Muscle layer of duodenum (tissue), 2 donors: Measurements from ENCODE around the gene CHD9NB.

ENCODE experiments used
- H3K27ac ChIP-seq: one replicate; pipeline ENCODE4 v1.7.0; 2013; ENCODE audit warnings: mild to moderate bottlenecking, low read length
- H3K27me3 ChIP-seq: one replicate; pipeline ENCODE4 v1.7.0; 2013; ENCODE audit warnings: low read depth, mild to moderate bottlenecking, control low read depth, low read length
- H3K36me3 ChIP-seq, 2 donors: one replicate each; pipeline ENCODE4 v1.7.0; 2013; ENCODE audit warnings: low read length in 2 of 2, control low read depth in 1 of 2, mild to moderate bottlenecking in 1 of 2; ENCODE audit not compliant: insufficient read depth in 2 of 2, control insufficient read depth in 1 of 2
- H3K4me1 ChIP-seq, 2 donors: one replicate each; pipeline ENCODE4 v1.7.0; 2013; ENCODE audit warnings: low read length in 2 of 2, mild to moderate bottlenecking in 2 of 2, control low read depth in 1 of 2, moderate library complexity in 1 of 2; ENCODE audit not compliant: insufficient read depth in 2 of 2, control insufficient read depth in 1 of 2
- H3K4me3 ChIP-seq, 2 donors: one replicate each; pipeline ENCODE4 v1.7.0; 2013; ENCODE audit warnings: low read length in 2 of 2, low read depth in 1 of 2, mild to moderate bottlenecking in 1 of 2
- H3K9me3 ChIP-seq, 2 donors: one replicate each; pipeline ENCODE4 v1.7.0; 2013; ENCODE audit warnings: low read length in 2 of 2, control low read depth in 1 of 2, mild to moderate bottlenecking in 1 of 2; ENCODE audit not compliant: control insufficient read depth in 1 of 2
- donor health status: healthy.

CHD9NB gene

GRCh38 chr16:53091466-53092211 is 38.9 kb upstream of the CHD9NB start:
- Histone ChIP-seq H3K36me3 (peaks cover 0 to 3% of the 10 kb centered on the region in 2 donors), H3K27me3 (no peaks in the 10 kb centered on the region), H3K27ac (peak overlapping the region; percentile 62), H3K9me3 (no peaks in the 10 kb centered on the region), H3K4me3 (peak overlapping the region in 1 of 2 donors; percentile 24), H3K4me1 (peaks cover 27 to 50% of the 10 kb centered on the region in 2 donors)

DNA sequence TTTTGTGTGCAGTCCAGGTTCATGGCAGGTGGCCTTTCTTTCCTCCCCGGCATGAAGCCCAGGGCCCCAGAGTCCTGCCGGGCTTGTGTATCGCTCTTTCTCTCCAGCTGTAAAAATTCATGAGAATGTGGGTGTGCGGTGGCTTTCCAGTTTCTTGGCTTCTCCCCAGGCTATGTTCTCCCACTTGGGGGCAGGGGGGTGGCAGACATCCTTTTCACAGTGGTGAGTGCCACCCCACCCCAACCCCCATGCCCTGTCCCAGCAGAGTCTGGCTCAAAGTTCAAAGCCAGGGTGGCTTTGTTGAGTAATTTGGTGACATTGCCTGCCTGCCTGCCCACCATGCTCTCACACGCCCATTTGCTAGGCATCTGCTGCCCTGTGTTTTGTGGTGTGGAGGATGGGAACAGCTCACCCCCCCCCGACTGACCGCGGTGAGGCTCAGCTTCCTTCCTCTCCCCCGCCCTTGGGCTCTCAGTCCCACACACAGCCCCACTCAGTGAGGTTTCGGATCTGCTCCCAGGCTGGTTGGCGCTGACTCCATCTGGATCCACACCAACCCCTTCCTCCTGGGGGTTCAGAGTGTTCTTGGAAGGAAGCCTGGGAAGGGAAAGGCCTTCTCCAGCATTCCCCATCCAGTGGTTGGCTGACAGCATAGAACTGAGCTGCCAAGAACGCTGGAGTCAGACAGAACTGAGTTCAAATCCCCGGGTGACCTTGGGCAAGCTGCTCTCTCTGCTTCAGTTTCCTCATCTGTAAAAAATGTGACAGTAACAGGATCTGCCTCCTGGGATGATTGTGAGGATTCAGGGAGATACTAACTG is 38.1 kb upstream of the CHD9NB start:
- H3K9me3 ChIP-seq = no peaks in the 10 kb centered on the region
- peak overlapping the region; percentile 62 for H3K27ac ChIP-seq
- H3K36me3 ChIP-seq = peaks cover 0 to 3% of the 10 kb centered on the region in 2 donors
- peaks cover 27 to 52% of the 10 kb centered on the region in 2 donors for H3K4me1 ChIP-seq
- H3K27me3 ChIP-seq = no peaks in the 10 kb centered on the region
- peak overlapping the region in 1 of 2 donors; percentile 24 for H3K4me3 ChIP-seq

- Histone ChIP-seq H3K4me1 (peaks cover 27 to 55% of the 10 kb centered on the region in 2 donors), H3K4me3 (peak overlapping the region in 1 of 2 donors; percentile 24), H3K36me3 (peaks cover 0 to 3% of the 10 kb centered on the region in 2 donors), H3K9me3 (no peaks in the 10 kb centered on the region), H3K27ac (peak overlapping the region; percentile 56), H3K27me3 (no peaks in the 10 kb centered on the region)
Observed at GRCh38 chr16:53090286-53090590, 37.5 kb upstream of the CHD9NB start.

DNA sequence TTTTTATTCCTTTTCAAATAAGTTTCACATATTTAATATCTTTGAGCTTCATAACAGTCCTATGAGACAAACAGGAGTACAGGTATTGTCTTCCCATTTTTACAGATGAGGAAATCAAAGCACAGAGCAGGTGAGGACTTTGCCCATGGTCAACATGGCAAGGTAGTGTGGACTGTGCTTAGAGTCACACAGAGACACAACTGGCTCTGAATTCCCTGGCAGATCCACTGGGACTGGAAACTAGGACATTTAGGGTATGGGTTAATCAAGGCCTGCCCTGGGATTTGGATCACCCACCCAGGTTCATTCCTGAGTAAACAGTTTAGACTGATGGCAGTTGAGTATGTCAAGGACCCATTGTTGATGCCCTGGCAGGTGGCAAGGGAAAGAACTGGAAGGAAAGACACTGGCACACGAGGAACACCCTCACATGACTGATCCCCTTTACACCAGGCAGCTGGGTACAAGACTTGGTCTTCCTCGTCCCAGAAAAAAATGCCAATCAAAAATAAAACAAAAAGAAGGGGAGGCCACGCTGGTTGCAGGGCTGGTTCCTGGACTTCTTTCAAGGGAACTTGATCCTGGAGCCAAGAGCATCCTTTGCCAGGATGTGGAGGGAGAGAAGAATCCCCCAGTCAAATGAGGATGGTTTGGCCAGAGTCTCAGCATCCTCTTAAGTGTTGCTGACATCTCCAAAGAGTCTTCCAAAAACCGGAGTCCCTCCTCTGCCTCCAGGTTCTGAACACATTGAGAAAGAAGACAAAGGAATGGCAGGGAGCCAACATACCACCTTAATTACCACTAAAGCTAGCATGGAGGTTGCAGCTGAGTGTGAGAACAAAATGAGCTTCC is 37.0 kb upstream of the CHD9NB start:
- H3K27ac ChIP-seq = peak overlapping the region; percentile 56
- peak overlapping the region in 1 of 2 donors; percentile 24 for H3K4me3 ChIP-seq
- no peaks in the 10 kb centered on the region for H3K27me3 ChIP-seq
- H3K36me3 ChIP-seq = peaks cover 0 to 3% of the 10 kb centered on the region in 2 donors
- no peaks in the 10 kb centered on the region for H3K9me3 ChIP-seq
- H3K4me1 ChIP-seq = peaks cover 27 to 55% of the 10 kb centered on the region in 2 donors

DNA sequence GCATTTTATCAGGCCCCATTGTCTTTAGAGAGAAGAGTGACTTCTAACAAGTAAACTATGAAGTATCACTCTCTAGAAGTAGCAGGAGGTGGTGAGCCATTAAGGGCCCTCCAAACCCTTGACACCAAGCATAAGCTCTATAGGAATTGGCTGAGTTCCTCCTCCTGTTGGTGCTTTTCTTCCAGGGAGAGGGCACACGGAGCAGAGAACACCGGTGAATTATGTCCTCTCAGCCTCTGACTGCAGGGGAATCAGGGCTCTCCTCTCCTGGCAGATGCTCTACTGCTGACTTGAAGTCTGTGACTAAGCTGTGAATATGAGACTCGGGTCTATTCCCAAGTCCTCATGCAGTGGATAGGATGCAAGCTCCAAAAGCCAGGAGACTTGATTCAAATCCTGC is 34.4 kb upstream of the CHD9NB start:
- peaks cover 0 to 3% of the 10 kb centered on the region in 2 donors for H3K36me3 ChIP-seq
- no peak overlapping the region for H3K4me3 ChIP-seq
- H3K4me1 ChIP-seq = peaks cover 14 to 46% of the 10 kb centered on the region in 2 donors
- H3K27ac ChIP-seq = no peak overlapping the region
- no peaks in the 10 kb centered on the region for H3K9me3 ChIP-seq
- H3K27me3 ChIP-seq = no peaks in the 10 kb centered on the region

- H3K27ac ChIP-seq = peak overlapping the region; percentile 70
- peaks cover 19 to 42% of the 10 kb centered on the region in 2 donors for H3K4me1 ChIP-seq
- H3K27me3 ChIP-seq = no peaks in the 10 kb centered on the region
- H3K9me3 ChIP-seq = no peaks in the 10 kb centered on the region
- H3K4me3 ChIP-seq = no peak overlapping the region
- no peaks in the 10 kb centered on the region for H3K36me3 ChIP-seq
Observed at GRCh38 chr16:53085931-53086421, 33.3 kb upstream of the CHD9NB start.

GRCh38 chr16:53085369-53085843 is 32.7 kb upstream of the CHD9NB start:
- no peaks in the 10 kb centered on the region for H3K27me3 ChIP-seq
- no peaks in the 10 kb centered on the region for H3K9me3 ChIP-seq
- no peak overlapping the region for H3K4me3 ChIP-seq
- peaks cover 23 to 43% of the 10 kb centered on the region in 2 donors for H3K4me1 ChIP-seq
- H3K27ac ChIP-seq = peak overlapping the region; percentile 70
- no peaks in the 10 kb centered on the region for H3K36me3 ChIP-seq

DNA sequence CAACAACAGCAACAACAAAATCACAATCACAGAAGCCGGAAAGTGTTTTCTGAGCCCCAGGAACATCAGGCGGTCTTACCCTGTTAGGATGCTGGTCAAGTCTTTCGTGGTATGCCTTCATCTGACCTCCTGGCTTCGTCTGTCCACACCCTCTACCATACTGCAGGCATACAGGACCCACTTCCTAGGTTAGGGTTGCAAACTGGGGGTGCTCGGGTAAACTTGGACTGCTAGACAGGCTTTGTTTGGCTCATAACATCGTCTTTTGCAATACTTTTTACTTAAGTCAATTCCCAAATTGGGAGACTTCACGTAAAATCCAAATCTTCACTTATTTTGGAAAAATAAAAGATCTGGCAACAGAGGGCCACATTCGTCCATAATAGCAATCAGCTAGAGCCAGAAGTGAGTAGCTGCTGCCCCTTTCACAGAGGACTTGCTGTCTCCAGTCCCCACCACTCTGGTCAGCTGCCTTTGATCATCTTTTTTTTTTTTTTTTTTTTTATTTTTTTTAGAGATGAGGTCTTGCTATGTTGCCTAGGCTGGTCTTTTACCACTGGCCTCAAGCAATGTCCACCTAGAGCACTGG is 32.1 kb upstream of the CHD9NB start:
- Histone ChIP-seq H3K27me3 (no peaks in the 10 kb centered on the region), H3K9me3 (no peaks in the 10 kb centered on the region), H3K27ac (peak overlapping the region; percentile 70), H3K4me1 (peaks cover 18 to 42% of the 10 kb centered on the region in 2 donors), H3K36me3 (no peaks in the 10 kb centered on the region), H3K4me3 (no peak overlapping the region)

DNA sequence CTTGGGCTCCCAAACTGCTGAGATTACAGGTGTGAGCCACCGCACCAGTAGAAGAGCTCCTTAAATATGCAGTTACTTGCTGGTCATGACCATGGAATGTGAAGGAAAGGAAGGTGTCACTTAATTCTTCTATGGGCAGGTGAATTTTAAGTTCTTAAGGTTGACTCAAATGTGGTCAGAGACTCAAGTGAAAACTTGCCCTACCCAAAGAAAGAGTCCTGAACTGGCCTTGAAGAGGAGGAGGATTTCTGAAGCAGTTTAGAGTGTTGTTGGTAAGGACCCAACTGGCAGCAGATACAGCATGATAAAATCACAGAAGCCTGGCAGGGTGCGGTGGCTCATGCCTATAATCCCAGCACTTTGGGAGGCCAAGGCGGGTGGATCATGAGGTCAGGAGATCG is 31.4 kb upstream of the CHD9NB start:
- Histone ChIP-seq H3K4me3 (no peak overlapping the region), H3K9me3 (no peaks in the 10 kb centered on the region), H3K27me3 (no peaks in the 10 kb centered on the region), H3K27ac (no peak overlapping the region), H3K4me1 (peaks cover 11 to 40% of the 10 kb centered on the region in 2 donors), H3K36me3 (no peaks in the 10 kb centered on the region)

- no peak overlapping the region for H3K4me3 ChIP-seq
- no peaks in the 10 kb centered on the region for H3K36me3 ChIP-seq
- H3K27ac ChIP-seq = no peak overlapping the region
- H3K27me3 ChIP-seq = no peaks in the 10 kb centered on the region
- peaks cover 11 to 40% of the 10 kb centered on the region in 2 donors for H3K4me1 ChIP-seq
- no peaks in the 10 kb centered on the region for H3K9me3 ChIP-seq
Observed at GRCh38 chr16:53083119-53083518, 30.4 kb upstream of the CHD9NB start.
